HG02798 (cell line): ENCODE data around the gene NPIPA1.
"Not testable (repeated sequence)": the region's sequence is repeated elsewhere in the genome, so short reads cannot be mapped to it uniquely, and the experiment has no call there.

Source experiments
- ATAC-seq: cut with Tn5 transposase; IDR thresholded peaks from one replicate; pipeline ENCODE4 v1.9.1; 2021; ENCODE audit warnings: mild to moderate bottlenecking; ENCODE audit not compliant: unreplicated experiment, poor library complexity

The NPIPA1 gene

DNA sequence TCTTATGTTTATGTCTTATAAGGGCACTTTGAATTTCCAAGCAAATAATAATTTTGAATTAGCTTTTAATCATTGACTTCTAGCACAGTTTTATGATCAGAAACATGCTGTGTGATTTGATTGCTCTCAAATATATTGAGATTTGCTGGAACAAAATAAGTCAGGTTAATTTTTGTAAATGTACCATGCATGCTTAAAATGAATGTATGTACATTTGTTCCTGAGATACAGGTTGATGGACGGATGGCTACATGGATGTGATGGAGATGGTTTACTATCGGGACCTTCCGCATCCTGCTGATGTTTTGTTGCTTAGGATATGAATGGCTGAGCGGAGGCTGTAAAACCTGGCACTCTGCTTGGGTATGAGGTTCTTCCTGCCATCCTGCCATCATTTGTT is at the start of gene NPIPA1:
NPIPA1 (plus strand) TSS at position 301 of the 400 bp plus-strand sequence; CDS start at position 301, 0 bp downstream.
- not testable (repeated sequence) for ATAC-seq

GRCh38 chr16:14892111-14892510 is 45.1 kb upstream of the NPIPA1 start:
- not testable (repeated sequence) for ATAC-seq

GRCh38 chr16:14895382-14895781 is 41.9 kb upstream of the NPIPA1 start:
- not testable (repeated sequence) for ATAC-seq

- not testable (repeated sequence) for ATAC-seq
Observed at GRCh38 chr16:14896023-14896422, 41.2 kb upstream of the NPIPA1 start.

- not testable (repeated sequence) for ATAC-seq
Observed at GRCh38 chr16:14897006-14897664, 40.1 kb upstream of the NPIPA1 start.

- ATAC-seq = not testable (repeated sequence)
Observed at GRCh38 chr16:14898162-14898561, 39.1 kb upstream of the NPIPA1 start.

DNA sequence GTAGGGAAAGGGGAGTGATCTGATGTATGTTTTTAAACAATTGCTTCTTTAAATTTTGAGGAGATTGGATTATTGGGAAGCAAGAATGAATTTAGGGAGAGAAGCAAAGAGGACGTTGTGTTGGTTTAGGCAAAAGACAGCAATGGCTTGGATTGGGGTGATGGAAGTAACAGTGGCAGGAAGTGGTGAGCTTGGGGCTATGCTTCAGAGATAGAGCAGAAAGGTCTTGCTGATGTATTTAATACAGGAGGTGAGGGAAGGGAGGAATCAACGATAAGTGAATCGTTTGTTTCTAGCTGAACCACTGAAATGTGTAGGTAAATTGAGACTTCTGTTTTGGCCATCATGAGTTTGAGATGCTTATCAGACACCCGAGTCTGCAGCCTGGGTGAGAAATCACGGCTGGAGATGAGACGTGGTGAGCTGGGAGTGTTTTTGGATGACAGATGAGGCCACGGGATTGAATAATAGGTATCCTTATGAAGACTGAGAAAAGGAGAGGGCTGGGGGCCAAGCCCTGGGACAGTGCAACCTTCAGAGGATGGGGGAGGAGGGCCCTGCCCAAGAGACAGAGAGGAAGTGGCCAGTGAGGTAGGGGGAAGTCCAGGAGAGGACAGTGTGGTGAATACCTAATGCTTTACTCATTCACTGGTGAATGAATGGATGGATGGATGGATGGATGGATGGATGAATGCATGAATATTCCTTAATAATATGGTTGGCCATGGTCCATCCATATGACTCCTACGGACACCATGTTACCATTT is 33.9 kb upstream of the NPIPA1 start:
- not testable (repeated sequence) for ATAC-seq

DNA sequence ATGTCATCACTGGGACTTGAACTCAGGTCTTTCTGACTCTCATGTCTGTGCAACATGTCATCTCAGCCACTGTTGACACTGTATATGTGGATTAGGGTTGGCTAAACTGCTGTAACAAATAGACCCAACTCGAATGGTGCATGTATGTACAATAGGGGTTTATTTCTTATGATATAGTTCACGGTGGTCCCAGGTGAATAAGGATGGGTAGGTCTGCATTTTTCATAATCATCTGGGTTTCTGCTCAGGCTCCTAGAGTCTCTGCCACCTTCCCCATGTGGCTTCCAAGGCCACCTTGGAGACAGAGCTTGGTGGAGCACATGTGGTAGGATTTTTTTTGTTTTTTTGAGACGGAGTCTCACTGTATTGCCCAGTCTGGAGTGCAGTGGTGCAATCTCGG is 27.5 kb upstream of the NPIPA1 start:
- ATAC-seq = not testable (repeated sequence)

- ATAC-seq = peak; percentile 83
Observed at GRCh38 chr16:14910833-14911629, 26.2 kb upstream of the NPIPA1 start.

GRCh38 chr16:14911954-14912353 is 25.3 kb upstream of the NPIPA1 start:
- not testable (repeated sequence) for ATAC-seq

DNA sequence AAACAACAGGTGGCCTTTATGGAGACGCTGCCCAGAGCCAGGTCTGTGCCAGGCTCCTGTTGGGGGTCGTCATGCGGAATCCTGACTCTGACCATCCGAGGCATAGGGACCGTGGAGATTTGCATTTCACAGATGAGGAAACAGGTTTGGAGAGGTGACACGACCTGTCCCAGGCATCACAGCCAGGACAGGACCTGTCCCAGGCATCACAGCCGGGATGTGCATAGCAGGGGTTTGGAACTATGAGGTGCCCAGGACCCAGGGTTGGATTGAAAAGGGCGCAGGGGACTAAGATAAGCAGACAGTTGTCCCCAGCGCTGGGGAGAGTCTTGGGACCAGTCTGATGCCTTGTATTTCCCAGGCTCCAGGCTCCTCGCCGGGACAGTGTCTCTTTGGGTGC is 24.7 kb upstream of the NPIPA1 start:
- ATAC-seq = not testable (repeated sequence)

DNA sequence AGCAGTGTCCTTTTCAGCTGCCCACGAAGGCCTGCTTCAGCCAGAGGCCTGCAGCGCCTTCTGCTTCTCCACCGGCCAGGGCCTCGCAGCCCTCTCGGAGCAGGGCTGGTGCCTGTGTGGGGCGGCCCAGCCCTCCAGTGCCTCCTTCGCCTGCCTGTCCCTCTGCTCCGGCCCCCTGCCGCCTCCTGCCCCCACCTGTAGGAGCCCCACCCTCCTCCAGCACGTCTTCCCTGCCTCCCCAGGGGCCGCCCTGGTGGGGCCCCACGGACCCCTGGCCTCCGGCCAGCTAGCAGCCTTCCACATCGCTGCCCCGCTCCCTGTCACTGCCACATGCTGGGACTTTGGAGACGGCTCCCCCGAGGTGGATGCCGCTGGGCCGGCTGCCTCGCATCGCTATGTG is 18.7 kb upstream of the NPIPA1 start:
- not testable (repeated sequence) for ATAC-seq

DNA sequence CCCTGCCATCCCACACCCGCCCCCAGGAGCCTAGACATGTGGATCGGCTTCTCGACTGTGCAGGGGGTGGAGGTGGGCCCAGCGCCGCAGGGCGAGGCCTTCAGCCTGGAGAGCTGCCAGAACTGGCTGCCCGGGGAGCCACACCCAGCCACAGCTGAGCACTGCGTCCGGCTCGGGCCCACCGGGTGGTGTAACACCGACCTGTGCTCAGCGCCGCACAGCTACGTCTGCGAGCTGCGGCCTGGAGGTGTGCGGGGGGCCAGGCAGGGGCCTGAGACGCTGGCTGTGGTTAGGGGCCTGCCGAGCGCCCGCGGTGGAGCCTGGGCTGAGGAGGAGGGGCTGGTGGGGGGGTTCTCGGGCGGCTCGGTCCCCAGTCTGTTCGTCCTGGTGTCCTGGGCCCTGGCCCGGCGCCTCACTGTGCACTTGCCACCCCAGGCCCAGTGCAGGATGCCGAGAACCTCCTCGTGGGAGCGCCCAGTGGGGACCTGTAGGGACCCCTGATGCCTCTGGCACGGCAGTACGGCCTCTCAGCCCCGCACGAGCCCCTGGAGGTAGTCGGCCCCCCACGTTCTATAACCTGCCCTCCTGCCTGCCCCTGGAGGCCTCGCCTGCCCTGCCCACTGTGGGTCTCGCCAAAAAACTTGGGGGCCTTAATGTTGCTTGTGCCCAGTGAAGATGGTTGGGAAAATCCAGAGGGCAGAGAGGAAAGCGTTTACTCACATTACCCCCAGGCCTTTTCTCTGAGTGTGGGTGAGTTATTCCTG is 17.2 kb upstream of the NPIPA1 start:
- not testable (repeated sequence) for ATAC-seq

GRCh38 chr16:14922285-14922684 is 15.0 kb upstream of the NPIPA1 start:
- not testable (repeated sequence) for ATAC-seq

- not testable (repeated sequence) for ATAC-seq
Observed at GRCh38 chr16:14922968-14923367, 14.3 kb upstream of the NPIPA1 start.

DNA sequence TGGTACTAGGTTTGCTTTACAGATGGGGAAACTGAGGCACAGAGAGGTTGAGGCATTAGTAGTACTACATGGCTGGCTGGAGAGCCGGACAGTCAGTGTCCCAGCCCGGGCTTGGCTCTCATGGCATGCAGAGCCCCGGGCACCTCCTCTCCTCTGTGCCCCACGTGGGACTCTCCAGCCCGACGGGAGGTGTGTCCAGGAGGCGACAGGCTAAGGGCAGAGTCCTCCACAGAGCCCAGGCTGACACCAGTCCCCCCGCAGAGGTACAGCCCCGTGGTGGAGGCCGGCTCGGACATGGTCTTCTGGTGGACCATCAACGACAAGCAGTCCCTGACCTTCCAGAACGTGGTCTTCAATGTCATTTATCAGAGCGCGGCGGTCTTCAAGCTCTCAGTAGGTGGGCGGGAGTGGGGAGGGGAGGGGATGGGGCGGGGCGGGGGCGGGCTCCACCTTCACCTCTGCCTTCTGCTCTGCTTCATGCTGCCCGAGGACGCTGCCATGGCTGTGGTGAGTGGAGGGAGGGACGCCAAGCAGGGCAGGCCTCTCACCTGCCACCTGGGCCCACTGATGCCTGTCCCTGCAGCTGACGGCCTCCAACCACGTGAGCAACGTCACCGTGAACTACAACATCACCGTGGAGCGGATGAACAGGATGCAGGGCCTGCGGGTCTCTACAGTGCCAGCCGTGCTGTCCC is 13.7 kb upstream of the NPIPA1 start:
- ATAC-seq = not testable (repeated sequence)

DNA sequence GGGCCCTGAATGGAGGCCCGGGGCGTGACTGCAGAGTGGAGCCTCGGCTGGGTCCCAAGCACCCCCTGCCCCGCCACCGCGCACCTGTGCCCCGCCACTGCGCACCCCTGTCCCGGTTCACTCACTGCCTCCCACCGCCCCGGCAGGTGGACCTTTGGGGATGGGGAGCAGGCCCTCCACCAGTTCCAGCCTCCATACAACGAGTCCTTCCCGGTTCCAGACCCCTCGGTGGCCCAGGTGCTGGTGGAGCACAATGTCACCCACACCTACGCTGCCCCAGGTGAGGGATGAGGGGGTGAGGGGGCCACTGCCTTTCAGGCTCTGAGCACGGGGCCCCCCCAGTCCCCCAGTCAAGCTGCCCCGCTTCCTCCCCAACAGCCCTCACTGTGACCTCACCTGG is 12.9 kb upstream of the NPIPA1 start:
- ATAC-seq = not testable (repeated sequence)

GRCh38 chr16:14924982-14925381 is 12.3 kb upstream of the NPIPA1 start:
- ATAC-seq = not testable (repeated sequence)

GRCh38 chr16:14928064-14928714 is 9.1 kb upstream of the NPIPA1 start:
- ATAC-seq = not testable (repeated sequence)
